CD4-positive, alpha-beta T cell treated with Interleukin-1 beta for 1 hour (primary cell): ENCODE data around the gene IER5.

Source experiments
- DNase-seq, 2 donors: peaks; one replicate each; pipeline ENCODE4 v3.0.0-alpha.2; 2020 to 2022

The IER5 gene

DNA sequence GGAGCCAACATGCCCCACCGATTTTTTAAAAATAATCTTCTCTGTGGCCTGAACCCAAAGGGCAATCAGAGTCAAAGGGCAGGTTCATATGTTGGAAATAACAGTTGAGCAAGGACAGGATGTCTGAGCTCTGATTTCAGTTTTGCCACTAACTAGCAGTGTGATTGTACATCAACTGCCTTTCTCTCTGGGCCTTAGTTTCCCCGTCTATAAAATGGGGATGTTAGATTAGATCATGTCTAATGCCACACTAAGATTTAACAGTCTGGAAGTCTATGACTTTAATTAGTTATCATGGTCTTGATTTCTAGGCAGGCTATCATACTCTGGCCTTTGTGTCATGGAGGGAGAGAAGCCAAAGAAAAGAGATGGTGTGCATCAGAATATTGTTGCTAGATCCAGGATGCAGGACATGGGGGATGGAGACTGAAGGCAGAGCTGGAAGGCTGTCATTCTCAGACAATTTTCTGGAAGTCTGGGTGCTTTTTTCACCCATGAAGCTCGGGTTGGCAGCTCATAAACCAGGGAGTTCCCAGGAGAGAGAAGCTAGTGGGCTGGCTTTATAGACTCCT lies 28.4 kb downstream of the IER5 start:
- DNase-seq: no peak

DNA sequence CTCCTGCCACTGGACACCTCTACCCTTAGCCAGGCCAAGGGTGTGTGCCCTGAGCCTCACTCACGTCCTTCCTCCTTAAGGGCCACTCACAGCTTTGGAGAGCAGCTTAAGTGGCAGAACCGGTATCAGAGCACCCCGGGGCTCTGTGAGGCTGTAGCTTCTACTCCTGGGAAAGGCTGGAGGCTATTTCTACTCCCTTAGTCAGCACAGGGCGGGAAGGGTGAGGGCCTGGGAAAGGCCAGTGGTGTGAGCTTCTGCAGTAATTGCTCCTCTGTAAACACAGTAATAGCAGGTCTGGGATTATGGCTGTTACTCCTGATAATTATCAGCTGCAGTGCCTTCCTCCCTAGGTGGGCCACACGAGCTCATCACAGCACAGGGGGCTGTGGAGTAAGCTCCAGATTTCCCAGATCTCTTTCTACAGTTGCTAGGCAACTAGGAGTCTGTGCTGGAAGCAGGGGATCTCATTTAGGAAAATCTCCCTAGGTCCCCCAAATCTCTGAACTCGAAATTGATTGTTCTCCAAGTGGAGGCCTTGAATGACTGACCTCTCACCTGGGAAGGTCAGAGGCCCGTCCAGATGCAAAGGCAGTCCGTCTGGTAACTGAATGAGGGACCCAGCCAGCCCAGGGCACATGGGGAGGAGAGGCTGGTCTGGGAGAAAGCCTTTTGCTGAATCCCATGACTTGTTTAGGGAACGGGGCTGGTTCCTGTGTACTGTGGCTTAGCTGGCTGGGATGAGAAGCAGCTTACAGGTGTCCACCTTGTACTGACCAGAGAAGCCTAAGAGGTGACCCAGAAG lies 29.3 kb downstream of the IER5 start:
- DNase-seq: no peak

DNA sequence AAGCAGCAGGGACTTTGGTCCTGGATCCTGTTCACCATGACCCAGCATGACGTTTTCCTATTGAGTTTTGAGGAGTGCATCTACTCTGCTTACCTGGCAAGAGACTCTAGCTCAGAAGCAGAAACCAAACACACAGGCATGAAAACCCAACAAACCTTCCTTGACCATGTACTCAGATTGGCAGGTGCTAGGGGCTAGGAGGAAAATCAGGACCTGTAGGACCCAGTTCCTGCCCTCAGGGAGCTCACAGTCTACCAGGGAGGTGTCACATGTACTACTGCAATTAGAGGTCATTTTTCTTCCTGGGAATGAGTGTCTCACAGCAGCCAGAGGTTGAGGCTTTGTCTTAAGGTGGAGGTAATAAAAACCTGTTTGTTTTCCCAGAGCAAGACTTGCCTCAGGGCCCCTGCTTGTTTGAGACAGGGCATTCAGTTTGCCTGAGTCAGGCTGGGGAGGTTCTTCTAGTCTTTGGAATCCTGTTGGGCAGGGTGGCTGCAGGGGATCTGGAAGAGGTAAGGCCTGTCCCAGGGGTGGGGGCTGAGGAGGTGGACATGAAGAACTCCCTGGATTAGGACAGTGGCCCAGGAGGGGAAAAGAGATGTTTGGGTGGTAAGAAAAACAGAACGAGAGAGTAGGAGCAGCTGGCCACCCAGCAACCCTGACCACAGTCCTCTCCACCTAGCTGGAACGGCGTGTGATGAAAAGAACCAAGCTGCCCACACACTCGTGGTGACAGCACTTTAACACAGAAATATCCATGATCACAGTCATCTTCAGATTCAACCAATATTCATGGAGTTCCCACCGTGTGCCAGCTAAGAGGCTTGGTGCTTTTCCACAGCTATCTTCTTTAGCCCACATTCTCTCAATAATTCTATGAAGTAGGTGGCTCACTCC lies 30.8 kb downstream of the IER5 start:
- no peak for DNase-seq

DNA sequence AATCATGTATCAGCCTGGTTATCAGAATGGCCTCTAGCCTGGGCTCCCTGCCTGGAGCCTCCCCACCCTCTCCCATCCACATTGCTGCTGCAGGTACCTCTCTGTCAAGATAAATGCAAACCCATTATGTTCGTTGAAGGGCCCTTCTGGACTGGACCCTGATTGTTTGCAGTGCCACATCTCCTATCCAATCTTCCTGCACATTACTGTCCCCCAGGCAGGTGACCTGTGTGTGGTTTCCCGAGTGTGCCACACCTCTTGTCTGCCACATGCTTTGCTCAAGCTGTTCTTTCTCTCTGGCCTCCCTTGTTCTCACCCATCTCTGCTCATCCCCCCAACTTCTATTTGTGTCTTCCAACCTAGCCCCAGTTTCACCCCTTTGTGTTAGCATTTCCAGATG lies 32.4 kb downstream of the IER5 start:
- DNase-seq: no peak

DNA sequence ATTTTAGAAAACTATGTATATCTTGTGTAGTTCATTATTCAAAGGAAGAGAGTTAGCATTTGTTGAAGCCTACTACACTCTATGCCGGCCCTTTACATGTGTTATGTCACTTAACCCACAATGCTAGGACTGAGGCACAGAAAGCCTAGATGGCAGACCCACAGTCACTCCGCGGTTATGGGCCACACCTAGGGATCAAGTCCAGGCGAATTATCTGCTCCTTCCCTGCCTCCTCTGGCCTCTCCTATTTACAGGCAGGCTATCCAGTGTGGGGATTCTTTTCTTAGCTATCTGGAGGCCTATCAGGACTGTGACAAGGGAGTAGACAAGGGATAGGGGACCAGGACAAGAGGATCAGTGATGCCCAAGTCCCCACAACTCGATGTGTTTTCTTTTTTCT lies 33.0 kb downstream of the IER5 start:
- no peak for DNase-seq

DNA sequence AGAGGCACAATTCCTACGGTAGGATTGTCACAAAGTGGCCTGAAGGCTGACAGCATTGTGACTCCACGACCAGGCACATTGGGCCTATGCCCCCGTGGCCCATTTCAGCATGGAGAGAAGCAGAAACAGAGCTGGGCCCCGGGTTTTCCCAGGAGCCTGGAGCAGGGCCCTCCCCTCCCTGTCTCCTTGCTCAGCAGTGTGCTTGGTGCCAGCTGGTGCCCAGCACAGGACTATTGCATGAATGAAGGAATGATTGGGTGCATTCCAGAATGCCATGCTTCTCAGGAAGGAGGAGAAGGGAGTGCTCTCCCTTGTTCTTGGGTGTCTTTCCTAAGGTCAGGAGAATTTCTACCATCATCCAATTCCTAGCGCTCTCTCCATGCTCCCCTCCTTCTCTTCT lies 33.7 kb downstream of the IER5 start:
- no peak for DNase-seq

DNA sequence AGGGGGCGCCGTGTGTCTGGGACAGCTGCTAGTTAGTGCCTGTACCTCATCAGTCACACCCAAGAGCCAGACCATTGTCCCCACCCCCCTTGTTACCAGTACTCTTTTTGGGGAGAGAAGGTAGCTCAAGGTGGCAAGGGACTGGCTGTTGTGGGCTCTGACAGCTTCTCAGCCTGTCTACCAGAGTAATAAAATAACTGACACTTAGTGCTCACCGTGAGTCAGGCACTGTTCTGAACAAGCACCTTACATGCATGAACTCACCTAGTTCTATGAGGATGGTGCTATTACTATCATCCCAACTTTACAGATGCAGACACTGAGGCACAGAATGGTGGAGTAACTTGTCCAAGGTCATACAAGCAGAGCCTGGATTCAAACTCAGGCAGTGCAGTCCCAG lies 34.7 kb downstream of the IER5 start:
- no peak for DNase-seq

DNA sequence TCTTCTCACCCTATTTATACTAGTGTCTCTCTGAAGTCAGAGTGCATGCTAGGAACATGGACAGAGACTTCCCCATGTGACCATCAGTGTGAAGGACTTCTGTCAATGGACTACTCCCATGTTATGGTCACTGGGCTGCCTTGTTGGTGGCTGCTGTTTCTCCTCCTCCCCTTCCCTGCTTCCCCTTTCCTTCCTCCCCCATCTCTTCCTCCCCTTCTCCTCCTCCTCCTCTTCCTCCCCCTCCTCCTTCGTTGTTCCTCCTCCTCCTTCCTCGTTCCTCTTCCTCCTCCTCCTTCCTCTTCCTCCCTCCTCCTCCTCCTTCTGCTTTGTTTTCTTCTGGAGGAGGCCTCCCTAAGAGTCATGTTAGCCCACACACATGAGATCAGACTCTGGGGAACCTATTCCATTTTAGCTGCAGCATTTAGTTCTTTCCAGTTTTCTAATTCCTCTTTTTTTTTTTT lies 35.8 kb downstream of the IER5 start:
- peak in 1 of 2 donors; percentile 23 for DNase-seq

DNA sequence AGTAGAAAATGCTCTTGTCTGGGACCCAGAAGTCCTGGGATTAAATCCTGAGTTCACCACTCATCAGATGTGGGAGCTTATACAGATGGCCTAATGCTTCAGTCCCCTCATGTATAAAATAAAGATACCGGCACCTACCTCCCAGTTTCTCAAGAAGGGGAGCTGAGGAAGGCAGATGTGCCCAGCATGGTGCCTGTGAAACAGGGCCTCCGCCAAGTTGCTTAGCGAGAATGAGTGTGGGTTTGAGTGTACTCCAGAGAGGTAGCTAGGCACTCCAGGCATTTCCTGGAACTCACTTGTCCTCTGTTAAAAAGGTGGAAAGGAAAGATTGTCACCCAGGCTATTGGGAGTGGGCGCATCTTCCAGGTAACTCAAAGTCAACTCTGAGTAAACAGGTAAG lies 37.8 kb downstream of the IER5 start:
- DNase-seq: no peak

DNA sequence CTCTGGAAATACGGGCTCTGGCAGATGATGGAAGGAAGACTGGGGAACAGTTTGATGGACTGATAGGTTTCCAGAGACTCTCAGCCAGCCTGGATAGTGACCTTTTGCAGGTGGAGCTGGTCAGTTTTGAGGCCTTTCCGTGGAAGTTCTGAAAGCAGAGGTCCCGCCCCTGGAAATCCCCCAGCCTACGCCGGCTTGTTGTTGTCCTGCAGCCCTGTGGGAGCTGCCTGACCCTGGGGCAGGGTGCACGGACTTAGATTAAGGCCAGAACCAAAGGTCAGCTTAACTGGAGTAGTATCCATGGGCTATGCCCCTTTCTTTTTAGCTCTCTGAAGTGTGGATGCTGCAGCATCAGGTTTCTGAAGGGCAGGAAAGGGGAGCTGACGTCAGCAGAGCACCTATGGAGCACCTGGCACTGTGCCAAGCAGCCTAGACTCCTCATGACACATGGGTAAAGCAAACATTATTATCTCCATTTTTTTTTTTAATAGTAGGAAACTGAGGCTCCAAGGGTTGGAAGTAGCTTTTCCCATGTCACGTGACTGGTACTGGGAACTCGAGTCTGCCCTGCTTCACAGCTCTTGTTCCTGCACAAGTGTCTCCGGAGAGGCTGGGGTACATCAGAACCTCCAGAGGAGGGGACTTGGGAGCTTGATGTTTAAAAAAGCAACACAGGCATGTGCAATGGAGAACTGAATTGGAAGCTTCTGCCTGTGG lies 38.5 kb downstream of the IER5 start:
- DNase-seq: no peak

DNA sequence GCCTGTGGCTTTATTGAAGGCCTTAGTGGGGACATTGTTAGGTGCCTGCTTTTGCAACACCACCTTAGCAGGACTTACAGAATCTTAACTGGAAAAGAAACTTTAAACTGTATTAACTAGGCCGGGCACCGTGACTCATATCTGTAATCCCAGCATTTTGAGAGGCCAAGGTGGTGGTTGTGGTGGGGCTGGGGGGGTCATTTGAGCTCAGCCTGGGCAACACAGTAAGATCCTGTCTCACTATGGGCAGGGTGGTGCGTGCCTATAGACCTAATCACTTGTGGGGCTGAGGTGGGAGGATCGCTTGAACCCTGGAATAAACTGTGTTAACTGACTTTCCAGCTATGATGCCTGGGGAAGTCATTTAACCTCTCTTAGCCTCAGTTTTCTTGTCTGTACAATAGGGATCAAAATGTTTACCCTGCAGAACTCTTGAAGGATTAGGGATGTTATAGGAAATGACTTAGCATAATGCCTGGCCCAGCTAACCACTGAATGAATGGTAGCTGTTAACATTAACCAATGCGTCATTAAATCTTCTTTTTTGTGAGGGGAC lies 39.5 kb downstream of the IER5 start:
- DNase-seq: no peak

DNA sequence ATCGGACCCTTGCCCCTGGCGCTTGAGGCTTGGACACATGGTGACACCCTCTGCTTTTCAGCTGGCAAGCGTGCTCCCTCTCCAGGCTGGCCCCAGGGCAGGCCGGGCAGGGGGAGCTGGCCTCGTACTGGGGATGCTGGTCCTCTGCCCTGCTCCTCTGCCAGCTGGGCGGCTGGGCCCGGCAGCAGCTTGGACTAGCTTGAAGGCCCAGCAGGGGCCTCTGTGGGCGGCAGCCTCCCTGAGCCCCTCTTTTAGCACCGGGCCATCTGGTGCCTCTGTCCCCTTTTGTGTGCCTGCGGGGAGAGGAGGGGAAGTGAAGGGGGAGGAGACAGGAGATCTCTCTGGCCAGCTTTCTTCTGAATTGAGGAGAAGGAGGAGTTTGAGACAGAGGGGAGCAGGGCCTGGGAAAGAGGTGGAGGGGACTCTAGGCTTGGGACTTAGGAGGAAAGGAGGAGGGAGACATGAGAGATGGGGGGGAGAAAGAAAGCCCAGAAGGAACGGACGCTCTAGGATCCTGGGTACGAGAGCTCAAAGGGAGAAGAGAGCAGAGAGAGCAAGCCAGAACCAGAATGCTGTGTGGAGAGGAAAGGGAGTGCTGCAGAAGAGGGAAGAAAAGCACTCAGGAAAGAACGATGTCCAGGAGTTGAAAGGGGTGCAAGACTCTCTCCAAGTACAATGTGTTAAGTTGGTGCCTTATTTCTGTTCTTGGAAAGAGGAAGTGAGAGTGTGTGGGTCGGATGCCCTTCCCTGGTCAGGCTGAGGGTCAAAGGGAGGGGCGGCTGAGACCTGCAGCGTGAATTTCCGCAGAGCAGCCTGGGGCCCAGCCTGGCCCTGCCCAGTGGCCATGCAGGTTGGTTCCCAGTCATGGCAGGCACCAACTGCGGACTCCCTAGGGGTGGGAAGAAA lies 40.3 kb downstream of the IER5 start:
- DNase-seq: peak in 1 of 2 donors; percentile 71

DNA sequence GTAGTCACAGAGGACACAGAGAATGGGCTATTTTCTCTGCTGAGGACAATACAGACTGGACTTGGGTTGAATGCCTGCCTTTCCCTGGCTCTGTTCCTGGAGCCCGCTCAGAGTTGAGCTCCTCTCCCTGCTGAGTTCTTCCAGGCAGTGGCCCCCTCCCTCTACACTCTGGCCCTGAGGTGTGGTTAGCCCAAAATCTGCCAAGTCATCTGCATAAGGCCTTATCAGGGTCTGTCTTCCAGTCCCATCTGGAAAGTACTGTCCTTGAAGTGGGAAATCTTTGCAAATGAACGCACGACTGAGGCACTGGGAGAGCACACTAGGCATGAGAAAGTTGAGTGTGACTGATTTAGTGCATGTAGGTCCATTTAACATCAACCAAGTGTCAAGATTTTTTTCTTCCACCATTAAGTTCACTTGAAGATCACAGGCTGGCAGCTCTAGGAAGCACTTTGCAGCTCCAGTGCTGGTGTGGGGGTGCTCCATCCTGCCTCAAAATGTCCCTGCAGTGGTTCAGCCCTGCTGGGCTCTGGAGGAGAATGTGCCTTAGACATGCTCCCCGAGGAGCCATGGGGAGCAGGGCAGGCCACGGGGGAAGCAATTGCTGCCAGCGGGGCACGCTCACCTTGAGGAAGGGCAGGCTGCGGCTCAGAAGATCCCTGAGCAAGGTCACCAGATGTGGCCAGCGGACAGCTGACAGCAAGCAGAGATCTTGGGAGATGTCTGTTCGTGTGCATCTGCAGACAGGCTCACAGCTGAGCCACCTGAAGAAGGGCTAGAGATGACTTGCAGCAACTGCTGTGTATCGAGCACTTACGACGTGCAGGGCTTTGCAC lies 41.5 kb downstream of the IER5 start:
- DNase-seq: no peak

DNA sequence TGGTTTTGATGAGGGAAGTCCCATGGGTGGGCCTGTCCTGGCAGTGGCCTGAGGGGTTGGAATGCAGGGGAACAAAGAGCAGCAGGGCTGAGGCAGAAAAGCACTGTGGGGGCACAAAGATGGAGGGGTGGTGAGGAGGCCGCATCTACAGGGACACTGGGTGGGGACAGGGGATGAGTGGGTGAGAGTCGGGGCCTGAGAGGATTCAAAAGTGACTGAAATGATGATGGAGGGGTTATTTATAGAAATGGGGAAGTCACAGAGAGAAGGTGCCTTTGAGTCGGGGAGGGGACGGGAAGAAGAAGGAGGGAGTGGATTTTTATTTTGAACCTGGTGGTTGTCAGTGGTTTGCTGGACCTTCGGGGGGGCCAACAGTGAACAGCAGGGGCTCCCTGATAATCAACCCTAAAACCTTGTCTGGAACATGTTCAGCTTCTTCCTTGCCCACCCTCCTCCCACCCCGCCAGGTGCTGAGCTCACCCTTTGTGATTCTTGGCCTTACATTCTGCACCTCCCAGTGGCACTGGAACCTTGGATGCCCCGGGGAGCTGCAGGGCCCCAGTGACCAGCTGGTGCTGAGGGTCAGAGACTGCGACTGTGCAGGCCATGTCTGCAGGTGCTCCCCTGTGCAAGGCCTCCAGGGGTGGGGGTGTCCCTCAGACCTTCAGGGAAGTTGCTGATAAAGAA lies 42.9 kb downstream of the IER5 start:
- DNase-seq: peak in 1 of 2 donors; percentile 40

DNA sequence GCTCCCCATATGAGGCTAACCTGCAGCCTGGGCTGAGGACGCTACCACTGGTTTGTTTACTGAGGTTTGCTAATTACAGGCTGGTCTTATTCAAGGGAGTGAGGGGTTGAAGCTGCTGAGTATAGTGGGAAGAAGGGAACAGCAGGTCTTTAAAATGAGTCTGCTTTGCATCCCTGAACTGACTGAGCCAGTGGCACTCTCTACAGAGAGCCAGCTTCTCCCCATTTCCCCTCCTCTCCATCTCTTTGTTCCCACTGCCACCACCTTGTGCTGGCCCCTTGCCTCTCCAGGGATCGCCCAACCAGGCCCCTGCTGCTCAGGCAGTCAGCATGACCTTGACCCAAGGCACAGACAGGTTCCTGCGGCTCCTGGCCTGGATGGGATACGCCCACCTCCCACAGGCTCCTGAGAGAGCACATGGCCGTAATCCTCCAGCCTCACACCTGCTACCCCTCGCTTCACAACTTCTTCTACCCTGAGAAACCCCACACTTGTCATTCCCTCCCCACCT lies 45.0 kb downstream of the IER5 start:
- DNase-seq: no peak

DNA sequence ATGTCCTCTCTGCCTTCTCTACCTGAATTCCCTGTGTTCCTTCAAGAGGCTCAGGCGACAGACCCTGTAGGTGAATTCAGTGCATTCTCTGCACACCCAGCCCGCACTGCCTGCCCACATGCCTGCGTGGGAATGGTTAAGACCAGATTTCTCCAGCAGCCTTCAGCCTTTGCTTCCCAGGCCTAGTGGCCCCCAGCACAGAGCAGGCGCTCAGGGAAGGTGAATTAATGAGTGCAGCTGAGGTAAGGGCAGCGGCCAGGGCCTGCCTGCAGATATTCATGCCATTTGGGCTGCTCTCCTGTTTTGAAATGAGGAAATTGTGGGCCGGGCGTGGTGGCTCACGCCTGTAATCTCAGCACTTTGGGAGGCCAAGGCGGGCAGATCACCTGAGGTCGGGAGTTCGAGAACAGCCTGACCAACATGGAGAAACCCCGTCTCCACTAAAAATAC lies 45.5 kb downstream of the IER5 start:
- DNase-seq: no peak

DNA sequence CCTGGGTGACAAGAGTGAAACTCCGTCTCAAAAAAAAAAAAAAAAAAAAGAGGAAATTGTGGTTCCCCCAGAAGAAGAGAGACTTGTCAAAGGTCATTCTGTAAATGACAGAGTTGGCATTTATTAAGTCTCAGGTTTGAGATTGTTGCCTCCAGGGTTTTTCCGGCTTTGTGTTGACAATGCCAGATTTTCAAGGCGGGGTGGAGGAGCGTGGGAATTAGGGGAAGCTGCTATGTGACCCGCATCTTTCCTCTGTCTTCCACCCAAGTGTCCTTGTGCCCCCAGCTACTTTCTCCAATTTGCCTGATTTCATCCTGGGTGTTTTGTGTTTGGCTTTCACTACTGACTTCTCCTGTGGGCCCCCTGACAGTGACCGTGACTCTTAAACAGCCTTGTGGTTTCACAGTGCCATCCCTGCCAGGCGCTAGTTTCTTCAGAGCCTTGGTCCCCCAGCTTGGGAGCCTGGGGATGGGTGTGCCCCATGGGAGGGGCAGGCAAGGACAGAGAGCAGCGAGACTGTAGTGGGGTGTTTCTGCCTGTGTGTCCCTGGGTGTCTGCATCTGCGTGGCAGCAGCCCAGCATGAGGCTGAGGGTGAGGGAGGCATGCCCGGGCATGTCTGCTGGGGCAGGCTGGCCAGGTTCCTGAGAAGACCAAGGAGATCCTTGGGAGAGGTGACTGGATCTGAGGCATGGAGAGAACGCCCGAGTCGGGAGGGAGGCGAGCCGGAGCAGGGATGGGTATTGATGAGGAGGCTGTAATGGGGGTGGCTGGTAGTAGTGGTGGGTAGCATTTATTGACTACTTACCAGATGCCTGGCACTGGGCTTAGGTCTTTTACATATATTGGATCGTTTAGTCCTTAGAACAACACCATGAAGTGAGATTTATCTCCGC lies 46.3 kb downstream of the IER5 start:
- DNase-seq: peak; percentile 24 to 47

DNA sequence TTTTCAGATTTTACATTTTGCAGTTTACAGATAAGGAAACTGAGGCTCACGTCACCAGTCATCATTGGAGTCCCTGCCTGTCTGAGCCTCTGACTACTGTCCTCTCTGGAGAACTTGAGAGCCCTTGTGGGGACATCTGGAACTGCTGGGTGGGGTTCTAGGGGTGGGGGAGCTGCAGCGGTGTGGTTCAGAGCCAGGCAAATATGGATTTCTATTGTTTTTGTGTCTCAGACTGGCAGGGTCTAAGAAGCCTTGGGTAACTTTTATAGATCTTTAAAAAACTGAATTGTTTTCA lies 46.9 kb downstream of the IER5 start:
- DNase-seq: peak; percentile 31 to 38
